ENCODE results near the gene ATP11A.
"Not testable (repeated sequence)": the region's sequence is repeated elsewhere in the genome, so short reads cannot be mapped to it uniquely, and the experiment has no call there.

ATP11A gene

DNA sequence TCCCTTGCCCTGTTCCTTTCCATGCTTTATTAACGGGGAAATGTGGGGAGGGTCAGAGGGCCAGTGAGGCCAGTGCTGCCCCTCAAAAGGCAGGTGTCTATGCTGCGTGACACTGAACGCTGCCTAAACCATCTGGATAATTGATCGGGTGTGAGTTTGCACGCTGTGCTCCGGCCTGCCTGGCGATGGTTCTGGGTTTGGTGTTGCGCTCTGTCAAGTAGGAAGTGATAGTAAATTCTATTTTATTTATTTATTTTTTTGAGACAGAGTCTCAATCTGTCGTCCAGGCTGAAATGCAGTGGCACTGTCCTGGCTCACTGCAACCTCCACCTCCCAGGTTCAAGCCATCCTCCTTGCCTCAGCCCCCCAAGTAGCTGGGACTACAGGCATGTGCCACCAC is 86.5 kb downstream of the ATP11A start:
- no peak for DNase-seq (ENCODE audit: low spot score)

- no peak for DNase-seq (ENCODE audit: low spot score)
Measured at GRCh38 chr13:112776971-112777370, 87.1 kb downstream of the ATP11A start.

GRCh38 chr13:112777637-112778406 is 88.0 kb downstream of the ATP11A start:
- no peak for DNase-seq (ENCODE audit: low spot score)

DNA sequence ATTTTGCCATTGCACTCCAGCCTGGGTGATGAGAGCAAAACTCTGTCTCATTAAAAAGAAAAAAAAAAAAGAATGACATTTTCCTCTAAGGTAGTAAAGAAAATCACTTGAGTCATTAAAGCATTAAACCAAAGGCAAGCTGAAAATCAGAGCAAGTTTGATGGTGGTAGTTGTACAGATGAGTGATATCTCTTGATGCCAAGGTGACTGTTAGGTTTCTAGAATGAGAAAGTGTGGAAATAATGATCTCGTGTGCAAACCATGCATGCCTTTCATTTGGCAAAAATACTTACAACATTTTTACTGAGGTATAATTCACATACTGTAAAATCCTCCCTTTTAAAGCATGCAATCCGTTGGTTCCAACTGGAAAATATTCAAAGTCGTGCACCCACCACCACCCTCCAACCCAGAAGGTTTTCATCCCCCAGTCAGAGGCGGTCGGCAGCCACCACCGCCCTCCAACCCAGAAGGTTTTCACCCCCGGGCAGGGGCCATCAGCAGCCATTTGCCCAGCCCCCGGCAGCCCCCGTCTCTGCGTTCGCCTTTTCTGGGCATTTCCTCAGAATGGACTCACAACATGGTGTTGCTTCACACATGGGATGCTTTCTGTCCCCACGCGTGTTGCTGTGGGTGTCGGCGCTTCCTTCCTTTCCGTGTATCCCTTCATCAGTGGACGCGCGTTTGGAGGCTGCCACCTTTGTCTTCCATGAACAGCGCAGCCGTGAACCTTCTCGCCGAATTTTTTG is 90.2 kb downstream of the ATP11A start:
- DNase-seq (ENCODE audit: low spot score), result no peak

- DNase-seq (ENCODE audit: low spot score), result no peak
Measured at GRCh38 chr13:112781287-112781686, 91.4 kb downstream of the ATP11A start.

DNA sequence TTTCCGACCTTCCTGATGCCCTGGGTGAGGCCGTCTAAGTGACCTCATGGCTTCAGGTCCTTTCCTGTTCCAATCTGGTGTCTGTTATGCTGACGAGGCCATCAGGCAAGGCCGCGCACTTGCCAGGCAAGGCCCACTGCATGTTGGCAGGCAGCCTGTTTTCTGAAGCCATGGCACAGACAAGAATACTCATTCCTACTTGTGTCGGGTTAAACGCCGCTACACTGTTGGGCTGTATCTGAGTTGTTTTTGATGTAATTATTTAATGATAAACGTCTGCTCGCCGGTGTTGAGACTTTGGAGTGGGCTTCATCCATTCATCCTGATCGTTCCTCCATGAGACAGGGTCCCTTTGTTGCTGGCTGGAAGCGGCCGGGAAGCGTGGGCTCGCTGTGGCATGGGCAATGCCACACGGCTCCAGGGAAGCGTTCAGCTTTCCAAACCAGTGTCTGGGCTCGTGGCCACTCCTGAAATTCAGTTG is 92.1 kb downstream of the ATP11A start:
- DNase-seq (ENCODE audit: low spot score), result no peak

GRCh38 chr13:112782429-112783010 is 92.7 kb downstream of the ATP11A start:
- no peak for DNase-seq (ENCODE audit: low spot score)

DNA sequence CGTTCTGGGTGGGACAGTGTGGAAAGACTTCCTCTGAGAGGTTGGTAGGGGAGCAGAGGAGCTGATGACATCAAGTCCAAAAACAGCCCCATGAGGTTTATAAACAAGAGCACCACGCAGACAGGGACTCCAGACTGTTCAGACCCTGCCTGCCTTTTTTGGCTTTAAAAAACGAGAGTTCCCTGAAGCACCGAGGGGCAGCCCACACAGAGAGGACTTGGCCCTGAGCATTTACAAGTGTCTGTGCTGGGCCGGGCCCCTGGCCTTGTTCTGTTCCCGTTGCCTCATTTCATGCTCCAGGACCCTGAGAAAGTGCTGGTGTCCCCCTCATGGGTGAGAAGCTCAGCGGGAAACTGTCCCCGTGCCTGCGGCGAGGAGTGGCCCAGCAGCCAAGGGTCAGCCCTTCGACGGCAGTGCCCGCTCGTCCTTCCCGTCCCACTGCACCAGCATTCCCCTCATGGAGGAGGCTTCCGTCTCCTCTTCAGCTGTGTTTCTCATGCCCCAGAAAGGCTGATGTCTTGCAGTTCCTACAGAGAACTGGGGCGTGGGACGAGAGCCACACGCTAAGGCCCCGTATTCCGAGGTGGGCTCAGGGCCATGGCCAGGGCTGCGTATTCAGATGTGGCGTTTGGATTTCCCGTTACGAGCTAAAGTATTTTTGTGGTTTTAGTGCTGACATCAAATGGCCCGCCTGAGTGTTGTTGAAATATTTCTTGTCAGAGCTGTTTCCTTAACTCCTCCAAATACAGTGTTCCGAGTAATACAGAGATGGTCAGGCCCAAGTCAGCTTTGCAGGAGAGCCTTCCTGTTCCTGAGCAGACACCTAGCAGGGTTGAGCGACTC is 93.5 kb downstream of the ATP11A start:
- no peak for DNase-seq (ENCODE audit: low spot score)

- no peak for DNase-seq (ENCODE audit: low spot score)
Measured at GRCh38 chr13:112783978-112784371, 94.1 kb downstream of the ATP11A start.

DNA sequence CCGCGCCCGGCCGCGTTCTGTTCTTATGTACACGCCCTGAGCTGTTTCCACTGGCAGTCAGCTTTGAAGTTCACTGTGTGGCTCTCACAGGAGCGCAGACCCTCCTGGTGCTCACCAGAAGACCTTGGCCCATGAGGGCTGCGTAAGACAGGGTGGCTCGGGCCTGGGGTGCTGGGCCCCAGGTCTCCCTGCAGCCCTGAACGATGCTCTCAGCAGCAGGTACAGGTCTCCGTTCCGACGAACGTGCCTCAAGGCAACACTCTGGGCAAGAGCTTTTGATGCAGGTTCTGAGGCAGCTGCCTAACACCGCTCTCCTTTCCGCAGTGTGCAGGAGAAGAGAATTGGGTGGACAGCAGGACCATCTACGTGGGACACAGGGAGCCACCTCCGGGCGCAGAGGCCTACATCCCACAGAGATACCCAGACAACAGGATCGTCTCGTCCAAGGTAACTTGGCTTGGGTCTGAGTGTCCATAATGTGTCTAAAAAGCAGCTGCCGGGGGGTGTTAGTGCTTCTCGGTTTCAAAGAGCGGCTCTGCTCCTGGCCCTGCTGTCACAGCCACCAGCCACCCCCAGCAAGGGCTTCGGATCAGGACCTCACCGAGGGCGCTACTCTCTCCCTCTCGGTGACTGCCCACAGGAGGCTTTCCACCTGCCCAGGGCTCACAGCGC is 95.1 kb downstream of the ATP11A start:
- no peak for DNase-seq (ENCODE audit: low spot score)

DNA sequence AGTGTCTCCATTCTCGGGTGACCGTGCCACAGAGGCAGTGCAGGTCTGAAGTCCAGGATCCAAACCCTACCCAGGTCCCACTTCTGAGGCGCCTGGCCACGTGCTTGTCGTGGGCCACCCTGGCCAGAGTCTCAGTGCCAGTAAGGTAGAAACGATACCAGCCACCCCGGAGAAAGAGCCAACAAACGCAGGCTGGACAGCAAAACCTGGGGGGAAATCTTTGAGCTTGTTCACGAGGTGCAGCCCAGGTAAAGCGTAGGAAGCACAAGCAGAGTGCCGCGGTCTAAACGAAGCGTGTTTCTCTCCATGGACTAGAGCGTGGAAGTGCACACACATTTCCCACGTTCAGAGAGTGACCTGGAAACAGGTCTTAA is 95.6 kb downstream of the ATP11A start:
- DNase-seq (ENCODE audit: low spot score), result no peak

- DNase-seq (ENCODE audit: low spot score), result not testable (repeated sequence)
Measured at GRCh38 chr13:112786810-112787209, 97.0 kb downstream of the ATP11A start.

- no peak for DNase-seq (ENCODE audit: low spot score)
Measured at GRCh38 chr13:112790735-112791641, 101.2 kb downstream of the ATP11A start.

DNA sequence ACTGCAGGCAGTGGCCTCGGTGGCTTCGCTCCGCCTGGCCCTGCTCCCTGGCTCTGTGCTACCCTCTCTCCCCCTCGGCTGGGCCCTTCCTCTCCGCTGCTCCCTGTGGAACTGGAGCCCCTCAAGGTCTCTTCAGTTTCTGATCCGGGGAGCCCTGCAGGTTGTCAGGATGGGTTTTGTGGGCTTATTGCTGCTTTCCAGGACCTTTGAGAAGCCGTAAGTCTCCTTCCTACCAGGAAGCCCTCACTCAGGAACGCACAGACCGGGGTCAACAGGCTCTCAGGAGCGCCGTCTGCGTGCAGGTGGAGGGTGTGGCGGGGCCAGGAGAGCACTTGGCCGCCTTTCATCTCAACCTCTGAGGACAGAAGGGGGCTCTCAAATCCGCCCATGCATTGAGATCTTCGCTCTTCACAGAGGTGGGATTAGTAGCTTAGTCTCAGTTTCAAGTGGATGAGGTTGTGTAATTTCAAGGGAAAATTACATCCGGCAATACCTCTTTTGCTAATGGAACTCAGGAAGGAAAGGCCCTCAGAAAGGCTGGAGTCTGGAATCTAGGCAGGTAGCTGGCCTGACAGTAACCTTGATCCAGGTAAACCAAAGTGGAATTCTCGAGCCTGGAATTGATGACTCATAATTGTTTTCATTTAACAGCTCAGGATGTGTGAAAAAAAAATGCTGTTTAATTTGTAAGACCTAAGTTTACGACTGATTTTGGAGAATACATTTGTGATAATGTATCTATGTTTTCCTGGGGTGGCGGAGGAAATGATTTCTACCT is 102.0 kb downstream of the ATP11A start:
- DNase-seq (ENCODE audit: low spot score), result no peak

GRCh38 chr13:112792511-112792910 is 102.7 kb downstream of the ATP11A start:
- no peak for DNase-seq (ENCODE audit: low spot score)

- no peak for DNase-seq (ENCODE audit: low spot score)
Measured at GRCh38 chr13:112793545-112794445, 104.0 kb downstream of the ATP11A start.

DNA sequence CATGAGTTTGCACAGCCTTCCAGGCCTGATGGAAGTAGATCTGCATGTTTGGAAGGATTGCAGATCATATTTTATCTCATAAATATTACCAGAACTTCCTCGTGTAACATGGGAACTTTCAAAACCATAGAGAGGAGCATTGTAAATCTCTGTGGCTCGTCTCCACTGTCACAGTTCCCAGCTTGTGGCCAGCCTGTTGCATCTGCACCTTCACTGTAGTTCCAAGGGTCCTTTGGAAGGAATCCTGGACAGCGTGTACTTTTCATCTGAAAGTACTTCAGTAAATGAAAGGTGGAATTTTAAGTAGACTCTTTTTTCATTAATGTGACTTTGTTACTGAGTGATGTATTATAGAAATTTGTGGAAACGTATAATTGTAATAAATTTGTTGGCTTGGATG is 105.4 kb downstream of the ATP11A start:
- DNase-seq (ENCODE audit: low spot score), result no peak

DNA sequence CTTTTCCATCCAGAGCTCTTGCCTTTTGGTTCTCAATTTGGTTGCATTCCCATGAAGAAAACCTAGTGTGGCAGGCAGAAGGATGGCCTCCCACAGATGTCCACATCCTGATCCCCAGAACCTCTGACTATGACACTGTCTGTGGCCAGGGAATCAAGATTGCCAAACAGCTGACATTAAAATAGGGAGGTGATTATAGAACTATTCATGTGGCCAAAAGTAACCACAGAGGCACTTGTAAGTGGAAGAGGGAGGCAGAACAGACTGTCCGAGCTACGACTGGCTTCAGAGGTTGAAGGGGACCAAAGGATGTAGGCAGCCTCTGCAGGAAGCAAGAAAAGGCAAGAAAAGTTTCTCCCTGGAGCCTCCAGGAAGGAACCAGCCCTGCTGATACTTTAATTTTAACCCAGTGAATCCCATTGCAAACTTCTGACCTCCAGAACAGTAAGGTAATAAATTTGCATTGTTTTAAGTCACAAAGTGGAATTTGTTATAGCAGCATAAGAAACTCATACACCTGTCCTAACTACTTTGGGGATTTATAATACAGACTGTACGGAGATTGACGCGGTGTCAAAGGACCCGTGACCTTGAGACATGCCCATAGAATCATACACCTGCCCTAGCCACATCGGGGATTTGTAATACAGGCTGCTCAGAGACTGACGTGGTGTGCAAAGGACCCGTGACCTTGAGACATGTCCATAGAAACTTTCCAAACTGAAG is 106.5 kb downstream of the ATP11A start:
- no peak for DNase-seq (ENCODE audit: low spot score)

All from COLO829 (cell line).